GM18520 (cell line): ENCODE measurements around the gene CEP112.
"Not testable (repeated sequence)": the region's sequence is repeated elsewhere in the genome, so short reads cannot be mapped to it uniquely, and the experiment has no call there.

Experiments
- ATAC-seq: cut with Tn5 transposase; IDR thresholded peaks from one replicate; pipeline ENCODE4 v1.9.1; 2021; ENCODE audit not compliant: unreplicated experiment

CEP112 gene

GRCh38 chr17:65841089-65841488 lies 350.8 kb downstream of the CEP112 start:
- ATAC-seq, result no peak

DNA sequence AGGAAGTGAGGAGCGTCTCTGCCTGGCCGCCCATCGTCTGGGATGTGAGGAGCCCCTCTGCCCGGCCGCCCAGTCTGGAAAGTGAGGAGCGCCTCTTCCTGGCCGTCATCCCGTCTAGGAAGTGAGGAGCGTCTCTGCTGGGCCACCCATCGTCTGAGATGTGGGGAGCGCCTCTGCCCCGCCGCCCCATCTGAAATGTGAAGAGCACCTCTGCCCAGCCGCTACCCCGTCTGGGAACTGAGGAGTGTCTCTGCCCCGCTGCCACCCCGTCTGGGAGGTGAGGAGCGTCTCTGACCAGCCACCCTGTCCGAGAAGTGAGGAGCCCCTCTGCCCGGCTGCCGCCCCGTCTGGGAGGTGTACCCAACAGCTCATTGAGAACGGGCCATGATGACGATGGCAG lies 354.7 kb downstream of the CEP112 start:
- not testable (repeated sequence) for ATAC-seq

DNA sequence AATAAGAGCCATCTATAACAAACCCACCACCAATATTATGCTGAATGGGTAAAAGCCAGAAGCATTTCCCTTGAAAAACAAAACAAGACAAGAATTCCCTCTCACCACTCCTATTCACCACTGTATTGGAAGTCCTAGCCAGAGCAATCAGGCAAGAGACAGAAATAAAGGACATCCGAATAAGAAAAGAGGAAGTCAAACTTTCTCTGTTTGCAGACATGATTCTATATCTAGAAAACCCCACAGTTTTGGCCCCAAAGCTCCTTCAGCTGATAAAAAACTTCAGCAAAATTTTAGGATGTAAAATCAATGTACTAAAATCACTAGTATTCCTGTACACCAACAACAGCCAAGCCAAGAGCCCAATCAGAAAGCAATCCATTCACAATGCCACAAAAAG lies 358.7 kb downstream of the CEP112 start:
- no peak for ATAC-seq

DNA sequence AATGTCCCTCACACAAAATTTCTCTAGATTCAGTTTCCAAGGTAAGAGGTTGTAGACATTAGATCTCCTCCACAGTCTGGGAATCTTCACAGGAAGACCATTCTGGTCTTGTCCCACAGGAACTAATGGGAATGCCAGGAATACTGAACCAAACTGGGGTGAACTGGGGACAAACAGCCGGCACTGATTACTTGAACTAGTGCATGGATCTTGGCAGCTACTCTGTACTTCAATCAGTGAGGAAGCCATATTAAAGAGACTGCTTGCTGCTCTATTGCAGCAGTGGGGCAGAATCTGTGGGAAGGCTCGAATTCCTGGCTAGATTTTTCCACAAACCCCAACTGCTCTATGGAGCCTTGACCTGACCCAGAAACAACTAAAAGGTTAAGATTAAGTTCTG lies 361.6 kb downstream of the CEP112 start:
- no peak for ATAC-seq

DNA sequence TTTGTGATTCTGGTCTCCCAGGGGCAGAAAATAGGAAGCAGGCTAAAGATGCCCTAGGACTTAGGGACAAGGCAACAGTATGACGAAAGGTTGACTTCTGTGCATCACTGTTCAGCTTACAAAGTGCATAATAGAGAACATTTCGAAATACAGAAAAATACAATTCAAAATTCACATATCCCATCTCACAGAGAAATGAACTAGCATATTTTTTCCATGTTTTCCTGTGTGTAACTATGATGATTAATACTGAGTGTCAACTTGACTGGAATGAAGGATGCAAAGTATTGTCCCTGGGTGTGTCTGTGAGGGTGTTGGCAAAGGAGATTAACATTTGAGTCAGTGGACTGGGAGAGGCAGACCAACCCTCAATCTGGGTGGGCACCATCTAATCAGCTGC lies 365.4 kb downstream of the CEP112 start:
- not testable (repeated sequence) for ATAC-seq

- ATAC-seq, result no peak
Measured at GRCh38 chr17:65824901-65825300, 367.0 kb downstream of the CEP112 start.

GRCh38 chr17:65823713-65824112 lies 368.2 kb downstream of the CEP112 start:
- ATAC-seq, result no peak

DNA sequence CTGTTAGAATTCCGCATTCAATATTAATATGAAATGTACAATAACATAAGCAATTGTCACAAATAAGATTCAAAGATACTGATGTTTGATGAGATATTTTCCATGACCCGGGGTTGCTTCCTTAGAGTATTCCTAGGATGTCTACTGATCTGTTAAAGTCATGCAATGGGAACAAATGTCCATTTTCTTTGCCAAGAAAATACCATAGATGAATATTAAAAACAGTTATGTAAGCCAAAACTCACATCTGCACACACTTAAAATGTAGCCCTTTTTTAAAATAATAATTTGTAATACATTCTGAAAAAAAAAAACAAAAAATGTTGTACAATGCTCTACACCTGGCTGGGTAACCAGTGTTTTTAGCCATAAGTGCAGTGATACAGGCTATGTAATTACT lies 371.1 kb downstream of the CEP112 start:
- ATAC-seq, result no peak

DNA sequence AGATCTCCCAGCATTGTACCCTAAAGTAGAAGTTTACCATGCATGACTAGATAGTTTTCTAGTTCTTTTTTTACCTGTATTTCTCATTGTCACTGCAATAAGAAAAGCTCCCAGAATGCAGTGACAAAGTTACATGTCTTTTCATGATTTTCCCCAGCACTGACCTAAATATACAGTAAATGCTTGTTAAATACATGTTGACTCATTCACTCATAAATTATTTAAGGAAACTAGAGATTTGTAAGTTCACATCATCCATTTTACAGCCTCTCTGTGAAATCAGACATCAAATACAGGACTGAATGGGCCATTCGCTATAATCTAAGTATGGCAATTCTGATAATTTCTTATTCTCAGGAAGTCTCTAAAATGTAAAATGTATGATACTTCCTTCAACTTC lies 371.6 kb downstream of the CEP112 start:
- no peak for ATAC-seq

GRCh38 chr17:65819810-65820209 lies 372.1 kb downstream of the CEP112 start:
- ATAC-seq, result no peak

DNA sequence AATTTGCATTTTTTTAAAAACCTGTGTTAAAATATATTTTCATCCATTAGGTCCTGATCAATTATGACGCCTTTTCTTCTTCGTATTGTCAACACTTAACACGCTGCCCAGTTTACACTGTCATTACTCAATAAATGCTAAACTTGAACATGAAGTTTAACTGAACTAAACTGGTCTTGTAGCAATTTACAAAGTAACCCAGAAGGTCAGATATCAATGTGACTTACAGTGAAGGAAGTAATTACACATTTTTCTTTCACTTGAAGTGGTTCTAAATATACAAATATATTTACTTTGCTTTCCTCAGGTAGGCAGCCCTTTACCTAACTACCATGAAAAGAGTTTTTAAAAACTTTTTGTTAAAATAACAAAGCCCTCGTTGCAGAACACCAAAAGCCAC lies 374.0 kb downstream of the CEP112 start:
- no peak for ATAC-seq

- no peak for ATAC-seq
Measured at GRCh38 chr17:65814418-65814817, 377.5 kb downstream of the CEP112 start.

DNA sequence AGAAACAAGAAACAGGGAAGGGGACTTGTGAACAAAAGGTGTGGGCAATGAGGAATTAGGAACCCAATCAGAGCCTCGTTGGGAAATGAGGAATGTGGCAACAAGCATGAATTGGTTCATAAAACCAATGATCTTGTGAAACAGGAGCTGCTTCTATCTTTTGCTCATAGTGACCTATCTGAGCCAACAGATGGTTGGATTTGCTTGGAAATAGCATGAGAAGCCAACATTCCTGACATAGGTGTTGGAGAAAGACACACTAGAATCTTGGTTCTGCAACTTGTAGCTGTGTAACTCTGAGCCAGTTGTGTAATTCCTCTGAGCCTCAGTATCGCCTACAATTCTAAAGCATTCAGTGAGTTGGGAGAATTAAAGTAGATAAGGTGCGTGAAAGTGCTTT lies 378.6 kb downstream of the CEP112 start:
- ATAC-seq, result no peak

GRCh38 chr17:65811043-65811442 lies 380.9 kb downstream of the CEP112 start:
- ATAC-seq, result no peak

- ATAC-seq, result no peak
Measured at GRCh38 chr17:65809366-65809765, 382.6 kb downstream of the CEP112 start.

DNA sequence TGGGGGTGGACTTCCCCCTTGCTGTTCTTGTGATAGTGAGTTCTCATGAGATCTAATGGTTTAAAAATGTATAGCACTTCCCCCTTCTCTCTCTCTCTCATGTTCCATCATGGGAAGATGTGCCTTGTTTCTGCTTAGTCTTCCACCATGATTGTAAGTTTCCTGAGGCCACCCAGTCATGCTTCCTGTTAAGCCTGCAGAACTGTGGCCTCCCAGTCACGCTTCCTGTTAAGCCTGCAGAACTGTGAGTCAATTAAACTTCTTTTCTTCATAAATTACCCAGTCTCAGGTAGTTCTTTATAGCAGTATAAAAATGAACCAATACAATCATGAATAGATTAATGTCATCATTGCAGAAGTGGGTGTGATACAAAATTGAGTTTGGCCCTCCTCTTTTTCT lies 383.4 kb downstream of the CEP112 start:
- not testable (repeated sequence) for ATAC-seq

DNA sequence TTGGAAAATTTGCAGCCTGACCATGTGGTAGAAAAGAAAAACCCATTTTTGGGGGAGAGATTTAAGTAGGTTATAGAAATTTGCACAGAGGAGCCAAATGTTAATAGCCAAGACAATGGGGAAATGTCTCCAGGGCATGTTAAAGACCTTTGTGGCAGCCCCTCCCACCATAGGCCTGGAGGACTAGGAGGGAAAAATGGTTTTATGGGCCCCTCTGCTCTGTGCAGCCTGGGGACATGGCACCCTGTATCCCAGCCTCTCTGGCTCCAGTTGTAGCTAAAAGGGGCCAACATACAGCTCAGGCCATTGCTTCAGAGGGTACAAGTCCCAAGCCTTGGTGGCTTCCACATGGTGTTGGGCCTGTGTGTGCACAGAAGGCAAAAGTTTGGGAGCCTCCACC lies 384.6 kb downstream of the CEP112 start:
- no peak for ATAC-seq

DNA sequence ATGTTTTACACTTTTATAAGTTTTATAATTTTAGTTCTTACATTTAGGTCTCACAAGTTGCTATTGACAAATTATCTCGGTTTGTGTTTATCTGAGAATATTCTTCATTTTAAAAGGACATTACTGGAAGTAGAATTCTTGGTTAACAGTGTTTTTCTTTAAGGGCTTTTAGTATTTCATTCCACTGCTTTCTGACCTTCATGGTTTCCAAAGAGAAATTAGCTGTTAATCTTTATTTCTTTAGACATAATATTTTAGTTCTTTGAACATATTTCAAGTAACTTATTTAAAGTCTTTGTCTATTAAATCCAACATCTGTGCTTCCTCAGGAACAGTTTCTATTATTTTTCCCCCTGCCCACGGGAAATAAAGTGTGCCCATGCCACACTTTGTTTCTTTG lies 390.4 kb downstream of the CEP112 start:
- ATAC-seq, result no peak

DNA sequence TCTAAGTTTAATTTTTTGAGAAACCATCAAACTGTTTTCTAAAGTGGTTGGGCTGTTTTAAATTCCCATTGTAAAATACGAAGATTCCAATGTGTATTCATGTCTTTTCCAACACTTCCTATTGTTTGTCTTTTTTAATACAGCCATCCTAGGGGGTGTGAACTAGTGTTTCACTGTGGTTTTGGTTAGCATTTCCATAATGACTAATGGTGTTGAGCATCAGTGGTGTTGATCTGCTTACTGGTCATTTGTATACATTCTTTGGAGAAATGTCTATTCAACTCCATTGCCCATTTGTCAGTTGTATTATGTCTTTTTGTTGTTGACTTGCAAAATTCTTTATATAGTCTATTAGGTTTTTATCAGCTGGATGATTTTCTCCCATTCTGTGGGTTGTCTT lies 391.3 kb downstream of the CEP112 start:
- no peak for ATAC-seq

DNA sequence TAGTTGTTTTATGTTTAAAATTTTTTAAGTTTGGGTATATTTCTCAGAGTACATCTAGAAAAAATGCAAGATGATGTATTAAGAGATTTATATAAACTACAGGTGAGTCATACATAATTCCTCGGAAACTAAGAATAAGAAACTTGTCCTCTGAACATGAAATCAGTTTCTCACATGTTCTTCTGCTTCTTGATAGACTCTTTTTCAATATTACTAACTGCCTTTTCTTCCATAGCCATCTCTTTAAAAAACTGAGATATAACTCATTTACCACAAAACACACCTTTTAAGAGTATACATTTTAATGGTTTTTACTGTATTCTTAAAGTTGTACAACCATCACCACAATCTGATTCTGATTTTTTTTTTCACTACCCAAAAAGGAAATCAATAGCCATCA lies 392.1 kb downstream of the CEP112 start:
- no peak for ATAC-seq

- ATAC-seq, result no peak
Measured at GRCh38 chr17:65799454-65799853, 392.5 kb downstream of the CEP112 start.

GRCh38 chr17:65797809-65798208 lies 394.1 kb downstream of the CEP112 start:
- ATAC-seq, result no peak

- no peak for ATAC-seq
Measured at GRCh38 chr17:65797101-65797500, 394.8 kb downstream of the CEP112 start.

DNA sequence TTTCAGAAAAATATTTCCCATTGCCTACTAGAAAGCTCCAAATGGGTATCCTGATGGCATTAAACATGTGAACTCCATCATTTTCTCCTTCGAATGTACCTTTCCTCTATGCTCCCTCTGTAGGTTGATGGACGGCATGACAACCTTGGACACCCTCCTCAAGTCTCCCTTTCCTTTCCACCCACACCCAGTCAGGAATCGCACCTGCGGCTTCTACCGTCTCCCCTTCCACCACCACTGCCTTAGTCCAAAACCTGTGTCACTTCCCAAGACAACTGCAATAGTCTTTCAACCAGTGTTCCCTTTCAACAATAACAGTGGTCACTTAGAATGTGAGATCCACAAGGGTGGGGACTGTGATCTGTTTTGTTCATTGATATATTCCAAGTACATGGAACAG lies 397.4 kb downstream of the CEP112 start:
- ATAC-seq, result no peak
